CD14-positive monocyte (primary cell): ENCODE measurements around the gene IRX3. TPM values are rescaled to one million over a fixed set of nuclear protein-coding genes. Genes with fewer than 3 reads are reported as not detected.

Experiments
- DNase-seq, 3 donors: peaks; one replicate each; pipeline ENCODE4 v3.0.0-alpha.2; 2011 to 2022
- H2AFZ ChIP-seq: 2 replicates; pipeline ENCODE4 v1.6.0; 2012; ENCODE audit warnings: mild to moderate bottlenecking, low read depth, low read length, inconsistent platforms; ENCODE audit not compliant: insufficient read depth, poor library complexity, severe bottlenecking
- H3K27ac ChIP-seq, 2 donors: 1 replicate in 1 of 2; 2 replicates in 1 of 2; pipeline ENCODE4 v1.5.1; 2012 to 2013; ENCODE audit warnings: low read length in 2 of 2, control low read depth in 1 of 2, inconsistent platforms in 1 of 2, low read depth in 1 of 2, mild to moderate bottlenecking in 1 of 2
- H3K27me3 ChIP-seq, 2 donors: one replicate each; pipeline versions ENCODE4 v1.6.0 to v1.6.1; 2011 to 2013; ENCODE audit warnings: low read length in 2 of 2; ENCODE audit not compliant: control insufficient read depth in 2 of 2, insufficient read depth in 2 of 2
- H3K36me3 ChIP-seq, 2 donors: replicated peaks in 1 of 2; 1 replicate in 1 of 2; 2 replicates in 1 of 2; pipeline versions ENCODE4 v1.5.1 to v1.6.1; 2012 to 2013; ENCODE audit warnings: low read length in 2 of 2, control low read depth in 1 of 2, inconsistent platforms in 1 of 2, mild to moderate bottlenecking in 1 of 2; ENCODE audit not compliant: insufficient read depth in 2 of 2, control insufficient read depth in 1 of 2
- H3K4me1 ChIP-seq, 2 donors: 1 replicate in 1 of 2; 2 replicates in 1 of 2; pipeline versions ENCODE4 v1.5.1 to v1.6.1; 2012 to 2013; ENCODE audit warnings: low read length in 2 of 2, control low read depth in 1 of 2, inconsistent platforms in 1 of 2, mild to moderate bottlenecking in 1 of 2, moderate library complexity in 1 of 2; ENCODE audit not compliant: insufficient read depth in 2 of 2, control insufficient read depth in 1 of 2
- H3K4me2 ChIP-seq: replicated peaks from 2 replicates; pipeline ENCODE3; 2012; ENCODE audit warnings: low read length, moderate library complexity, mild to moderate bottlenecking; ENCODE audit not compliant: poor library complexity, severe bottlenecking; ENCODE audit errors: extremely low read depth
- H3K4me3 ChIP-seq, 3 experiments: fragments of 200-600 bp in 1 of 3; sonication (generic) in 1 of 3; replicated peaks in 1 of 3; 1 replicate in 2 of 3; 2 replicates in 1 of 3; pipeline ENCODE4 v1.5.1; 2011 to 2013; ENCODE audit warnings: low read length in 3 of 3, mild to moderate bottlenecking in 3 of 3, control low read depth in 2 of 3, low read depth in 2 of 3, inconsistent platforms in 1 of 3, moderate library complexity in 1 of 3
- H3K79me2 ChIP-seq: 2 replicates; pipeline ENCODE4 v1.6.0; 2012; ENCODE audit warnings: mild to moderate bottlenecking, control low read depth, inconsistent platforms, low read length, moderate library complexity; ENCODE audit not compliant: insufficient read depth
- H3K9ac ChIP-seq: 2 replicates; pipeline ENCODE4 v1.6.0; 2017; ENCODE audit warnings: low read length, mild to moderate bottlenecking; ENCODE audit not compliant: insufficient read depth, poor library complexity, severe bottlenecking
- H3K9me3 ChIP-seq, 2 donors: replicated peaks in 1 of 2; 1 replicate in 1 of 2; 2 replicates in 1 of 2; pipeline versions ENCODE4 v1.5.1 to v1.6.1; 2012 to 2013; ENCODE audit warnings: low read length in 2 of 2, control low read depth in 1 of 2; ENCODE audit not compliant: control insufficient read depth in 1 of 2, insufficient read depth in 1 of 2
- H4K20me1 ChIP-seq: 2 replicates; pipeline ENCODE4 v1.6.0; 2012; ENCODE audit warnings: mild to moderate bottlenecking, low read length, control low read depth, moderate library complexity; ENCODE audit not compliant: insufficient read depth
- H3K27ac Mint-ChIP-seq, 7 donors: one replicate each; pipeline ENCODE4 v1.8.0; 2020; ENCODE audit warnings: mild to moderate bottlenecking in 7 of 7, mixed read lengths in 7 of 7, moderate library complexity in 6 of 7, inconsistent platforms in 2 of 7
- H3K27me3 Mint-ChIP-seq, 3 donors: one replicate each; pipeline ENCODE4 v1.8.0; 2021 to 2022; ENCODE audit warnings: low read depth in 3 of 3, mild to moderate bottlenecking in 3 of 3, mixed read lengths in 3 of 3, moderate library complexity in 3 of 3, inconsistent platforms in 1 of 3
- H3K36me3 Mint-ChIP-seq, 2 donors: one replicate each; pipeline ENCODE4 v1.8.0; 2020; ENCODE audit warnings: mixed read lengths in 2 of 2, inconsistent platforms in 1 of 2, mild to moderate bottlenecking in 1 of 2
- H3K4me1 Mint-ChIP-seq: one replicate; pipeline ENCODE4 v1.8.0; 2020; ENCODE audit warnings: mild to moderate bottlenecking, mixed read lengths
- H3K4me3 Mint-ChIP-seq, 2 donors: one replicate each; pipeline ENCODE4 v1.8.0; 2020; ENCODE audit warnings: mild to moderate bottlenecking in 2 of 2, mixed read lengths in 2 of 2, moderate library complexity in 1 of 2
- H3K9me3 Mint-ChIP-seq, 7 donors: one replicate each; pipeline ENCODE4 v1.8.0; 2020 to 2022; ENCODE audit warnings: mixed read lengths in 7 of 7, mild to moderate bottlenecking in 6 of 7, moderate library complexity in 6 of 7, inconsistent platforms in 2 of 7
- CTCF ChIP-seq: fragments of 200-600 bp; IDR thresholded peaks from one replicate; pipeline ENCODE4 v1.8.0; 2022; ENCODE audit warnings: antibody characterized with exemption, mild to moderate bottlenecking
- WGBS: methylation state at CpG from one replicate; pipeline ENCODE4 v1.1.5; 2013; ENCODE audit warnings: missing lambda C conversion rate; ENCODE audit not compliant: insufficient coverage; 5-methylcytosine and 5-hydroxymethylcytosine counted together
- intact Hi-C, 2 donors: fragments of 100-400 bp; cut with micrococcal nuclease; formaldehyde crosslinking; loops; one replicate each; pipeline versions ENCODE4 v1.15.0 to v1.15.1; 2023
- polyA plus RNA-seq, 3 donors: library from polyadenylated mRNA; depleted of rRNA in 1 of 3; unstranded in 2 of 3; stranded (reverse) in 1 of 3; fragments of 300-500 nt in 2 of 3; fragments of >200 nt in 1 of 3; fragmentation: Illumina TruSeq in 2 of 3; gene quantifications; 1 replicate in 2 of 3; 2 replicates in 1 of 3; pipeline ENCODE4 v1.2.3, GENCODE V29; 2012 to 2021

The IRX3 gene
- polyA plus RNA-seq, 3 donors = not detected

- intact Hi-C loops = no loop called here
- Histone ChIP-seq H3K36me3 (no peaks in the 10 kb centered on the region), H3K4me3 (no peak overlapping the region), H3K27me3 (peaks cover under 1 to 3% of the 10 kb centered on the region in 2 donors), H2AFZ (no peak overlapping the region), H3K4me1 (no peaks in the 10 kb centered on the region), H3K9me3 (no peaks in the 10 kb centered on the region), H3K4me2 (no peak overlapping the region), H3K27ac (no peak overlapping the region), H3K79me2 (no peaks in the 10 kb centered on the region), H4K20me1 (no peaks in the 10 kb centered on the region), H3K9ac (no peak overlapping the region)
- Mint-ChIP-seq H3K27me3 (peaks cover 15 to 28% (median 17%) of the 10 kb centered on the region in 3 donors), H3K36me3 (no peaks in the 10 kb centered on the region), H3K9me3 (peaks cover 0 to 2% (median 0%) of the 10 kb centered on the region in 7 donors), H3K4me1 (no peaks in the 10 kb centered on the region), H3K27ac (no peak overlapping the region), H3K4me3 (no peak overlapping the region)
- DNase-seq = no peak
- 97% methylated on average over 3 of the region's 8 CpGs for WGBS
- TF ChIP-seq CTCF = no peak
Measured at GRCh38 chr16:54303613-54304012, 17.0 kb upstream of the IRX3 start.

- WGBS = 75% methylated on average over 1 of the region's 3 CpGs
- intact Hi-C loops = no loop called here
- peaks cover 0 to under 1% of the 10 kb centered on the region in 2 donors for H3K9me3 ChIP-seq
- H3K9ac ChIP-seq = no peak overlapping the region
- Mint-ChIP-seq H3K4me1 (no peaks in the 10 kb centered on the region), H3K36me3 (no peaks in the 10 kb centered on the region), H3K27ac (no peak overlapping the region), H3K27me3 (peaks cover 28 to 43% (median 36%) of the 10 kb centered on the region in 3 donors), H3K9me3 (peaks cover 2 to 15% (median 11%) of the 10 kb centered on the region in 7 donors), H3K4me3 (no peak overlapping the region)
- H3K27ac ChIP-seq = no peak overlapping the region
- H3K4me1 ChIP-seq = no peaks in the 10 kb centered on the region
- no peak for DNase-seq
- no peaks in the 10 kb centered on the region for H4K20me1 ChIP-seq
- H3K4me2 ChIP-seq = no peak overlapping the region
- H3K79me2 ChIP-seq = no peaks in the 10 kb centered on the region
- H3K27me3 ChIP-seq = peaks cover 20 to 31% of the 10 kb centered on the region in 2 donors
- no peak for TF ChIP-seq CTCF
- no peak overlapping the region for H3K4me3 ChIP-seq
- no peak overlapping the region for H2AFZ ChIP-seq
- no peaks in the 10 kb centered on the region for H3K36me3 ChIP-seq
Measured at GRCh38 chr16:54297154-54297553, 10.6 kb upstream of the IRX3 start.
